ENCODE data around the gene SLC31A2.
A peak's percentile ranks its signal among the peaks of the same experiment; 100 is the strongest.
"Not testable (repeated sequence)": the region's sequence is repeated elsewhere in the genome, so short reads cannot be mapped to it uniquely, and the experiment has no call there.

DNA sequence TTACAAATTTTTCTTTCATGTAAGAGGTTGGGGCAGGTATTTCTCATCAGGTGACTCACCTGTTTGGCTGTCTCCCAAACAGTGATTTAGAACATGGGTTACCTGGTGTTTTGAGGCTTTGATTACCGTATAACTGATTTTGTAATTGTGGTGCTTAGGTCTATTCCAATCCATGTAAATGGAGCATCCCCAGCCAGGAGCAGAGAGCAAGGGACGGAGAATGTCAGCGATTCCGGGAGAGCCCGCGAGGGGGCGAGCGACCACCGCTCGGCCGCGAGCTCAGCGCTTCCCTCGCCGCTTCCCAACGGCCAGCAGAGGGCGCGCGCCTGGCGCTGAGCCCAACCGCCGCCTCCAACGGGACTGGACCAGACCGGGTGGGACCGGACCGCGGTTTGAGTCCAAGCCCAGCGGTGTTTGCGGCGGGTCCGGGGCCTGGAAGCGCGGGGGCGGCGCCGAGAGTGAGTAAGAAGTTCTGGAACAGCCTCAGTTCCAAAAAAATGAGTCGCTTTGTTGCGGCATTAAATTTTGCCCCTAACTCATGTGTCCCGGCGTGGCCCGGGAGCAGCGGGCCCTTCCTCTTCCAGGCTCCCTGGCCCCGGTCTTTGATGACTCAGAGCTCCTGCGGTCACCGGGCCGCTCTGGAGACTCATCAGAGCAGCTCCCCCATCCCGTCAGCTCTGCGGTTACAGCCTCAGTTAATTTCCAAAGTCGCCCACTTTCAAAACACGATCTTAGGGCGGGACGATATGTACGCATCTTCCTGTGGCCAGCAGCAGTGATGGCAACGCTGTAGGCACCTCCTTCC lies 37.9 kb upstream of the SLC31A2 start:
- TF ChIP-seq, protein P1, sequence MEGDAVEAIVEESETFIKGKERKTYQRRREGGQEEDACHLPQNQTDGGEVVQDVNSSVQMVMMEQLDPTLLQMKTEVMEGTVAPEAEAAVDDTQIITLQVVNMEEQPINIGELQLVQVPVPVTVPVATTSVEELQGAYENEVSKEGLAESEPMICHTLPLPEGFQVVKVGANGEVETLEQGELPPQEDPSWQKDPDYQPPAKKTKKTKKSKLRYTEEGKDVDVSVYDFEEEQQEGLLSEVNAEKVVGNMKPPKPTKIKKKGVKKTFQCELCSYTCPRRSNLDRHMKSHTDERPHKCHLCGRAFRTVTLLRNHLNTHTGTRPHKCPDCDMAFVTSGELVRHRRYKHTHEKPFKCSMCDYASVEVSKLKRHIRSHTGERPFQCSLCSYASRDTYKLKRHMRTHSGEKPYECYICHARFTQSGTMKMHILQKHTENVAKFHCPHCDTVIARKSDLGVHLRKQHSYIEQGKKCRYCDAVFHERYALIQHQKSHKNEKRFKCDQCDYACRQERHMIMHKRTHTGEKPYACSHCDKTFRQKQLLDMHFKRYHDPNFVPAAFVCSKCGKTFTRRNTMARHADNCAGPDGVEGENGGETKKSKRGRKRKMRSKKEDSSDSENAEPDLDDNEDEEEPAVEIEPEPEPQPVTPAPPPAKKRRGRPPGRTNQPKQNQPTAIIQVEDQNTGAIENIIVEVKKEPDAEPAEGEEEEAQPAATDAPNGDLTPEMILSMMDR (IDR thresholded peaks at IDR 0.05), result peak in 2 of 3 experiments; percentile 47 to 73
- not testable (repeated sequence) for TF ChIP-seq POLR2A (IDR thresholded peaks at IDR 0.05)
